SH-SY5Y (cell line): Measurements from ENCODE around the gene KLHL22.

Source experiments
- GATA2 ChIP-seq: IDR thresholded peaks from 2 replicates; pipeline ENCODE4 v1.6.1; 2011; ENCODE audit warnings: mild to moderate bottlenecking, low read depth, low read length
- GATA3 ChIP-seq: IDR thresholded peaks from 2 replicates; pipeline ENCODE4 v1.6.1; 2011; ENCODE audit warnings: low read depth, mild to moderate bottlenecking, low read length, moderate library complexity

DNA sequence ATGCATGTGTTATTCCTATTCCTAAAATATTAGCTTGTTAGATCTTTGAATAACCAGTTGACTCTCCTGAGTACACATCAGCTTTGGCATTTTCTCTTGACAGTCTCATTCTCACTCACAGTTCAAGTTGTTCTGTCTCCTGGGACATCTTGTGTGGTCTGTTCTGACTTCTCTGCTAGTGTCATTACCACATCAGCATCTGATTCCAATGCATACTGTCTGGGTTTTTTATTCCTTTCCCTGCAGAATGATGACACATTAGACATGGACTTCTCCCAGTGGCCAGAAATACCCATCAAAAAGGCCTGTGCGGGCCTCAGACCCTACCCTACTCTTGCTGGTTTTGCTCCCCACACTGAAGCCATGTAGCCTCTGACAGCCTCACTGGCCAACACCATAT is 99.0 kb downstream of the KLHL22 start:
- no peak for TF ChIP-seq GATA3
- no peak for TF ChIP-seq GATA2
